GM19035 (cell line): ENCODE results near the gene CLCN1.
"Not testable (repeated sequence)": the region's sequence is repeated elsewhere in the genome, so short reads cannot be mapped to it uniquely, and the experiment has no call there.

ENCODE experiments used
- ATAC-seq: cut with Tn5 transposase; IDR thresholded peaks from one replicate; pipeline ENCODE4 v1.9.1; 2021; ENCODE audit not compliant: unreplicated experiment

The CLCN1 gene

GRCh38 chr7:143315776-143316175 lies at the start of gene CLCN1:
Gene CLCN1 (plus strand): TSS chr7:143316111. CDS start chr7:143316213, 102 bp downstream.
- ATAC-seq = no peak

- ATAC-seq = no peak
Measured at GRCh38 chr7:143269251-143269650, 46.7 kb upstream of the CLCN1 start.

- ATAC-seq = no peak
Measured at GRCh38 chr7:143271240-143271639, 44.7 kb upstream of the CLCN1 start.

GRCh38 chr7:143272871-143273270 lies 43.0 kb upstream of the CLCN1 start:
- ATAC-seq = no peak

- no peak for ATAC-seq
Measured at GRCh38 chr7:143279186-143280098, 36.5 kb upstream of the CLCN1 start.

- no peak for ATAC-seq
Measured at GRCh38 chr7:143280160-143280559, 35.8 kb upstream of the CLCN1 start.

GRCh38 chr7:143280566-143280965 lies 35.3 kb upstream of the CLCN1 start:
- ATAC-seq = no peak

GRCh38 chr7:143281529-143281928 lies 34.4 kb upstream of the CLCN1 start:
- ATAC-seq = no peak

GRCh38 chr7:143282124-143282523 lies 33.8 kb upstream of the CLCN1 start:
- ATAC-seq = no peak

GRCh38 chr7:143283381-143283780 lies 32.5 kb upstream of the CLCN1 start:
- ATAC-seq = no peak

GRCh38 chr7:143284591-143285469 lies 31.1 kb upstream of the CLCN1 start, which contains the start of gene TMEM139:
Gene TMEM139 (plus strand): TSS chr7:143284958. CDS start chr7:143285958, 1,000 bp downstream.
- no peak for ATAC-seq

GRCh38 chr7:143285470-143285778 lies 30.5 kb upstream of the CLCN1 start:
- ATAC-seq = no peak

GRCh38 chr7:143285806-143286521 lies 29.9 kb upstream of the CLCN1 start:
- no peak for ATAC-seq

- ATAC-seq = no peak
Measured at GRCh38 chr7:143286522-143286890, 29.4 kb upstream of the CLCN1 start.

GRCh38 chr7:143287339-143287934 lies 28.5 kb upstream of the CLCN1 start:
- ATAC-seq = no peak

- ATAC-seq = peak; percentile 81
Measured at GRCh38 chr7:143287935-143288826, 27.7 kb upstream of the CLCN1 start, which contains the start of gene CASP2. Gene CASP2 (plus strand): TSS chr7:143288351. CDS start chr7:143288456, 105 bp downstream.

GRCh38 chr7:143288836-143289235 lies 27.1 kb upstream of the CLCN1 start:
- ATAC-seq = no peak

GRCh38 chr7:143289421-143289820 lies 26.5 kb upstream of the CLCN1 start:
- ATAC-seq = no peak

- not testable (repeated sequence) for ATAC-seq
Measured at GRCh38 chr7:143289888-143290287, 26.0 kb upstream of the CLCN1 start.

GRCh38 chr7:143290293-143290692 lies 25.6 kb upstream of the CLCN1 start:
- no peak for ATAC-seq
